ENCODE data around the gene TSR1.
"Not testable (repeated sequence)": the region's sequence is repeated elsewhere in the genome, so short reads cannot be mapped to it uniquely, and the experiment has no call there.

Gene TSR1

GRCh38 chr17:2331303-2331702, 5.0 kb downstream of the TSR1 start:
- H3K4me3 ChIP-seq (replicated peaks; ENCODE audit: low read depth, low read length): no peak overlapping the region
- DNase-seq (ENCODE audit: extremely low read depth, low read depth): no peak
- TF ChIP-seq CTCF (IDR thresholded peaks at IDR 0.05; ENCODE audit: low read depth, low read length, missing control alignments): no peak

DNA sequence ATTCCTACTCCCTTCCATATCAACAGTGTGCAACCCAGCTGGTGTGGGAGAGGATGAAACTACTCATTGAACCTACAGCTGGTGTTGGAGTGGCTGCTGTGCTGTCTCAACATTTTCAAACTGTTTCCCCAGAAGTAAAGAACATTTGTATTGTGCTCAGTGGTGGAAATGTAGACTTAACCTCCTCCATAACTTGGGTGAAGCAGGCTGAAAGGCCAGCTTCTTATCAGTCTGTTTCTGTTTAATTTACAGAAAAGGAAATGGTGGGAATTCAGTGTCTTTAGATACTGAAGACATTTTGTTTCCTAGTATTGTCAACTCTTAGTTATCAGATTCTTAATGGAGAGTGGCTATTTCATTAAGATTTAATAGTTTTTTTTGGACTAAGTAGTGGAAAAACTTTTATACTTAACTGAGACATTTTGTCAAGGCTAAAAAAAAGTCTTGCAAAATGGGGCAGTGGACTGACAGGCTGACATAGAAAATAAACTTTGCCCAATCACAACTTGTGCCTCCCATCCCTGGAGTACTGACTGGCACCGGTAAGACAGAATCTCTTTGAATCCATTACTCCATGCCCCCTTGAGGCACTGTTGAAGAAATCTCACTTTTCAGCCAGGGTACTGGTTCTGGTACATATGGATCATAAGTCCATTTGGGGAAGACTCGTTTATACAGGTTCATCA, 12.5 kb downstream of the TSR1 start:
- TF ChIP-seq CTCF (IDR thresholded peaks at IDR 0.05; ENCODE audit: low read depth, low read length, missing control alignments): no peak
- no peak overlapping the region for H3K4me3 ChIP-seq (replicated peaks; ENCODE audit: low read depth, low read length)
- no peak for DNase-seq (ENCODE audit: extremely low read depth, low read depth)

DNA sequence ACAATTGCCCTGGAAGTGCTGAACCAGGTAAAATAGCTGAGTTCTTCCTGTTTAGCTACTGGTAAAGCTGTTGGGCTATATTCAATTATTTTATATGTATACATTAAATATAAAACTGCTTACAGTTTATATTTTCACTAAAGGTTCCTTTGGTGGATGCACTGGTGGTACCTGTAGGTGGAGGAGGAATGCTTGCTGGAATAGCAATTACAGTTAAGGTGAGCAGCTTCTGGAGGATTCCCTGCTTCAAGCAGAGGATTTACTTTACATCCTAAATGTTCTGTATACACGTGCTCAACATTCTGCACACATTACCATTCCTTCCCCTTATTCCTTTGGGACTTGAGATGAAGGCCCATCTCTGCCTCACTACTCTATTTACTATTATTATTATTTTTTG, 14.9 kb downstream of the TSR1 start:
- no peak for DNase-seq (ENCODE audit: extremely low read depth, low read depth)
- TF ChIP-seq CTCF (IDR thresholded peaks at IDR 0.05; ENCODE audit: low read depth, low read length, missing control alignments): no peak
- no peak overlapping the region for H3K4me3 ChIP-seq (replicated peaks; ENCODE audit: low read depth, low read length)

GRCh38 chr17:2319051-2319450, 17.2 kb downstream of the TSR1 start:
- no peak overlapping the region for H3K4me3 ChIP-seq (replicated peaks; ENCODE audit: low read depth, low read length)
- no peak for DNase-seq (ENCODE audit: extremely low read depth, low read depth)
- no peak for TF ChIP-seq CTCF (IDR thresholded peaks at IDR 0.05; ENCODE audit: low read depth, low read length, missing control alignments)

- no peak for TF ChIP-seq CTCF (IDR thresholded peaks at IDR 0.05; ENCODE audit: low read depth, low read length, missing control alignments)
- no peak for DNase-seq (ENCODE audit: extremely low read depth, low read depth)
- H3K4me3 ChIP-seq (replicated peaks; ENCODE audit: low read depth, low read length): no peak overlapping the region
Observed at GRCh38 chr17:2317796-2318195, 18.5 kb downstream of the TSR1 start.

DNA sequence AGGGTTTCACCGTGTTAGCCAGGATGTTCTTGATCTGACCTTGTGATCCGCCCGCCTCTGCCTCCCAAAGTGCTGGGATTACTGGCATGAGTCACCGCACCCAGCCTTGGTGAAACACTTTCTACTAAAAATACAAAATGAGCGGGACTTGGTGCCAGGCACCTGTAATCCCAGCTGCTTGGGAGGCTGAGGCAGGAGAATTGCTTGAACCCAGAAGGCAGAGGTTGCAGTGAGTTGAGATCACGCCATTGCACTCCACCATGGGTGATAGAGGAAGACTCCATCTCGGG, 19.4 kb downstream of the TSR1 start:
- not testable (repeated sequence) for DNase-seq (ENCODE audit: extremely low read depth, low read depth); H3K4me3 ChIP-seq (replicated peaks; ENCODE audit: low read depth, low read length)

DNA sequence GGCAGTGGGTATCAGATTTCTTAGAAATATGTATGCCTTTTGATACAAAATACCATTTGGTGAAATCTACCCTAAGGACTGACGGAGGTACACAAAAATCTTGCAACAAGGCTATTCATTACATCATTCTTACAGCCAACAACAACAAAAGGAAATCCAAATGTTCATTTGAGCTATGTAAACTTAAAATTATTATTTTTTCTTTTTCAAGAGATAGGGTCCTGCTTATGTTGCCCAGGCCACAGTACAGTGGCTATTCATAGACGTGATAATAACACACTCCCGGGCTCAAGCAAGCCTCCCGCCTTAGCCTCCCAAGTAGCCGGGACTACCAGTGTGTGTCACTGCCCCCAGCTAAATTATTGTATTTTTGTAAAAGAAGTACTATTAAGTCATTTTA, 23.5 kb downstream of the TSR1 start:
- no peak overlapping the region for H3K4me3 ChIP-seq (replicated peaks; ENCODE audit: low read depth, low read length)
- no peak for DNase-seq (ENCODE audit: extremely low read depth, low read depth)
- no peak for TF ChIP-seq CTCF (IDR thresholded peaks at IDR 0.05; ENCODE audit: low read depth, low read length, missing control alignments)

Data from HFF-Myc (cell line).